Activated CD8-positive, alpha-beta T cell treated with anti-CD3 and anti-CD28 coated beads for 36 hours (primary cell): Measurements from ENCODE around the gene IKZF4. TPM values are rescaled to one million over a fixed set of nuclear protein-coding genes. Genes with fewer than 3 reads are reported as not detected.
A peak's percentile ranks its signal among the peaks of the same experiment; 100 is the strongest.

Source experiments
- ATAC-seq: fragments of 200-7000 bp; cut with Tn5 transposase; one replicate; pipeline ENCODE4 v1.10.0; 2021; ENCODE audit warnings: mild to moderate bottlenecking, moderate library complexity
- CTCF ChIA-PET: fragments of 350-600 bp; sonication (Branson Sonifier 250); formaldehyde crosslinking; loops from one replicate; lab custom pipeline; 2021; ENCODE audit warnings: antibody characterized with exemption; lab: Charles Lee
- POLR2A ChIA-PET: fragments of 350-600 bp; sonication (Branson Sonifier 250); formaldehyde crosslinking; loops from one replicate; lab custom pipeline; 2021; ENCODE audit warnings: antibody characterized with exemption; lab: Charles Lee
- DNase-seq: peaks from one replicate; pipeline ENCODE4 v3.0.0-alpha.2; 2020
- H3K27ac Mint-ChIP-seq: one replicate; pipeline ENCODE4 v1.8.0; 2021; ENCODE audit warnings: mild to moderate bottlenecking, mixed read lengths
- H3K27me3 Mint-ChIP-seq: one replicate; pipeline ENCODE4 v1.8.0; 2021; ENCODE audit warnings: mixed read lengths
- H3K36me3 Mint-ChIP-seq: one replicate; pipeline ENCODE4 v1.8.0; 2021; ENCODE audit warnings: low read depth, mixed read lengths
- H3K4me1 Mint-ChIP-seq: one replicate; pipeline ENCODE4 v1.8.0; 2021; ENCODE audit warnings: low read depth, mixed read lengths
- H3K4me3 Mint-ChIP-seq: one replicate; pipeline ENCODE4 v1.8.0; 2021; ENCODE audit warnings: mild to moderate bottlenecking, moderate library complexity, mixed read lengths
- H3K9me3 Mint-ChIP-seq: one replicate; pipeline ENCODE4 v1.8.0; 2021; ENCODE audit warnings: mixed read lengths
- intact Hi-C: fragments of 100-400 bp; cut with micrococcal nuclease; formaldehyde crosslinking; loops from one replicate; pipeline ENCODE4 v1.10.0; 2022
- total RNA-seq, 2 experiments: library from RNA; stranded (reverse); gene quantifications; one replicate each; pipeline ENCODE4 v1.2.3, GENCODE V29; 2021
- TF ChIP-seq, protein P1 (sequence below): fragments of 200-600 bp; IDR thresholded peaks from one replicate; pipeline ENCODE4 v1.8.0; 2022; ENCODE audit warnings: antibody characterized with exemption, mild to moderate bottlenecking

IKZF4 gene
- total RNA-seq, 2 experiments from 2014 or later, result 20.5 to 20.8 TPM

DNA sequence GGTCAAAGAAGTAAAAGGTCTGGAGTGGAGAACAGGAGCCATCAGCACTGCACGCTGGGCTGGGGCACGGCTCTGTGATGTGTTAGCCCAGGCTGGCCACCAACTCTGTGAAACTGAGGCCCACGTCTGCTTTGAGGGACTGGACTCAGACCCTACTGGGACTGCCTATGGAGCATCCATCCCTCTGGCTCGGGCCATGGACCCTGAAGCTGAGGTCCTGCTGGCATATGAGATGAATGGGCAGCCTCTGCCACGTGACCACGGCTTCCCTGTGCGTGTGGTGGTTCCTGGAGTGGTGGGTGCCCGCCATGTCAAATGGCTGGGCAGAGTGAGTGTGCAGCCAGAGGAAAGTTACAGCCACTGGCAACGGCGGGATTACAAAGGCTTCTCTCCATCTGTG lies 16.6 kb upstream of the IKZF4 start:
- intact Hi-C loops, result no loop called here
- Mint-ChIP-seq H3K4me3 (no peak overlapping the region), H3K36me3 (peaks cover 3% of the 10 kb centered on the region), H3K9me3 (no peaks in the 10 kb centered on the region), H3K4me1 (peaks cover 21% of the 10 kb centered on the region), H3K27ac (no peak overlapping the region), H3K27me3 (no peaks in the 10 kb centered on the region)
- ChIA-PET POLR2A (no interaction called here), CTCF (interaction anchor here (1.1 to 11.7 kb wide), 2 partner anchors 7 to 25 kb away, joined by 4 to 81 read pairs; partner anchors contain the start of gene SUOX)
- TF ChIP-seq, protein P1, sequence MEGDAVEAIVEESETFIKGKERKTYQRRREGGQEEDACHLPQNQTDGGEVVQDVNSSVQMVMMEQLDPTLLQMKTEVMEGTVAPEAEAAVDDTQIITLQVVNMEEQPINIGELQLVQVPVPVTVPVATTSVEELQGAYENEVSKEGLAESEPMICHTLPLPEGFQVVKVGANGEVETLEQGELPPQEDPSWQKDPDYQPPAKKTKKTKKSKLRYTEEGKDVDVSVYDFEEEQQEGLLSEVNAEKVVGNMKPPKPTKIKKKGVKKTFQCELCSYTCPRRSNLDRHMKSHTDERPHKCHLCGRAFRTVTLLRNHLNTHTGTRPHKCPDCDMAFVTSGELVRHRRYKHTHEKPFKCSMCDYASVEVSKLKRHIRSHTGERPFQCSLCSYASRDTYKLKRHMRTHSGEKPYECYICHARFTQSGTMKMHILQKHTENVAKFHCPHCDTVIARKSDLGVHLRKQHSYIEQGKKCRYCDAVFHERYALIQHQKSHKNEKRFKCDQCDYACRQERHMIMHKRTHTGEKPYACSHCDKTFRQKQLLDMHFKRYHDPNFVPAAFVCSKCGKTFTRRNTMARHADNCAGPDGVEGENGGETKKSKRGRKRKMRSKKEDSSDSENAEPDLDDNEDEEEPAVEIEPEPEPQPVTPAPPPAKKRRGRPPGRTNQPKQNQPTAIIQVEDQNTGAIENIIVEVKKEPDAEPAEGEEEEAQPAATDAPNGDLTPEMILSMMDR, result no peak
- DNase-seq (no peak), ATAC-seq (no peak)

DNA sequence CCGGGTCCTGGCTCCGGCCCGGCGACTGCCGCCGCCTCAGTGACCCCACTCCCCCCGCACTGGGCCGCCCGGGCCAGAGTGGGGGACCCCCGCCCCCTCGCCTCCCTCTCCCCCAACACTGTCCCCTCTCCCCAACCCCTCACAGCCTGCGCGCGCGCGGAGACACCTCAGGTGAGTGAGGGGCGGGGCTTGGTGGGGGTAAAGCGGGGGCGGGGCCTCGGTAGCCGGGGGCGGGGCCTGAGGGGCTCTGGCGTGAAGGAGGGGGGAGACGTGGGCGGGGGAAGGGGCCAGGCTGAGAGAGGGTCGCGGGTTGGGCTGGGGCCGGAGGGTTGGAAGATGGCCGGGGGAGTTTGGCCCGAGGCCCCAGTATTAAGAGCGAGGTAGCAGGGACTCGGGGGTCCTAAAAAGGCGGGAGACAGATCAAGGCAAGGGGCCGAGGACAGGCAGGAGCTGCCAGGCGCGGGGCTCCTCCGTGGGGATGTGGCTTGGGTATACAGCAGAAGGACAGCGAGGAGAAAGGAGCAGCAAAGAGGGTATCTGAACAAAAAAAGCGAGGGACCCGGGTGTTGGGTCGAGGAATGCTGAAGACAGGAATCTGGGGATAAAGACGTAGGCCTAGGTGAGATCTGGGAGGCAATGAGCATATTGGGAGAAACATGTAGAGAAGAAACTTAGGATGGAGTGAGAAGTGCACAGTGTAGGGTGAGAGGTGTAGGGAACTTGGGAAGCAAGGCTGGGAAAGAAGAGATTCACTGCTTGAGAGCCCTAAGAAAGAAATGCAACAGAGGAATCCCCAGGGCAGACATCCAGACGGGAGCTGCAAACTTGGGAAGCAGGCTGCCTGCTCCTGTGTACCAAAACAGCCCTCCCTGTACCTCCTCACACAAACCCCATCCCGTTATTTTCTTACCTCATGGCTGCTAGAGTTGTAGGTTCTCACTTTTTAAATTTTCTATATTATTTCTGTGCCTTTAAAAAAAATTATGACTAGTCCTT lies 13.0 kb upstream of the IKZF4 start:
- intact Hi-C loops, result no loop called here
- peak overlapping the region; percentile 89 for H3K27ac Mint-ChIP-seq
- POLR2A ChIA-PET, result interaction anchor here (0.7 to 1.8 kb wide), 4 partner anchors 11 to 32 kb away, joined by 3 to 13 read pairs (median 4); partner anchors contain the start of gene SUOX
- H3K4me3 Mint-ChIP-seq, result peak overlapping the region; percentile 85
- TF ChIP-seq, protein P1, result no peak
- peak; percentile 68 for DNase-seq
- no peaks in the 10 kb centered on the region for H3K27me3 Mint-ChIP-seq
- H3K9me3 Mint-ChIP-seq, result no peaks in the 10 kb centered on the region
- no peaks in the 10 kb centered on the region for H3K36me3 Mint-ChIP-seq
- CTCF ChIA-PET, result interaction anchor here (1.0 to 11.7 kb wide), 5 partner anchors 10 to 269 kb away, joined by 3 to 81 read pairs (median 6); partner anchors contain the start of gene SUOX
- H3K4me1 Mint-ChIP-seq, result peaks cover 41% of the 10 kb centered on the region
- ATAC-seq, result peak; percentile 84

DNA sequence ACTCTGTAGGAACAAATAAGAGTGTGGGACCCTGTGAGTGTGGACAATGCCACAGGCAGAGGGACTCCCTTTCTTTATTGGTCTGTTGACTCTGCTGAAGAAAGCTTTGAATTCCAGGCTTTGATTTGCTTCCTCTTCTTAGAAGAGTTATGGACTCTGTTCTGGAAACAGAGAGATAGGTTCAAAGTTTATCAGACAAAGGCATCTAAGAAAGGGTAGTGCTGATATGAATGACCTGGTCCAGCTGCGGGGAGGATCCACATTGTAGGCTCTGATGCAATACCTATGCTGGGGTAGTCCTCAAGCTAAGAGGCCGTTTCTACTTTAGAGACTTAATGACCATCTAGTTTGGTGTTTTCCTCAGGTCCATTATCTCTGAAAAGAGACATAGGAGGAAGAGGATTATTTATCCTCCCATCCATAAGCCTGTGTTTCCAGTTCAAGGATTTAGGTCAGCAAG lies 10.7 kb upstream of the IKZF4 start:
- ATAC-seq (no peak), DNase-seq (no peak)
- Mint-ChIP-seq H3K4me1 (peaks cover 45% of the 10 kb centered on the region), H3K4me3 (no peak overlapping the region), H3K27ac (no peak overlapping the region), H3K27me3 (no peaks in the 10 kb centered on the region), H3K9me3 (no peaks in the 10 kb centered on the region), H3K36me3 (no peaks in the 10 kb centered on the region)
- ChIA-PET CTCF (interaction anchor here (0.9 to 11.7 kb wide), 5 partner anchors 9 to 271 kb away, joined by 3 to 81 read pairs (median 3); partner anchors contain the start of gene SUOX), POLR2A (interaction anchor here (1.6 to 3.1 kb wide), 2 partner anchors 8 to 11 kb away, joined by 4 to 15 read pairs; partner anchors contain the start of gene IKZF4)
- TF ChIP-seq, protein P1, result no peak
- intact Hi-C loops, result no loop called here

DNA sequence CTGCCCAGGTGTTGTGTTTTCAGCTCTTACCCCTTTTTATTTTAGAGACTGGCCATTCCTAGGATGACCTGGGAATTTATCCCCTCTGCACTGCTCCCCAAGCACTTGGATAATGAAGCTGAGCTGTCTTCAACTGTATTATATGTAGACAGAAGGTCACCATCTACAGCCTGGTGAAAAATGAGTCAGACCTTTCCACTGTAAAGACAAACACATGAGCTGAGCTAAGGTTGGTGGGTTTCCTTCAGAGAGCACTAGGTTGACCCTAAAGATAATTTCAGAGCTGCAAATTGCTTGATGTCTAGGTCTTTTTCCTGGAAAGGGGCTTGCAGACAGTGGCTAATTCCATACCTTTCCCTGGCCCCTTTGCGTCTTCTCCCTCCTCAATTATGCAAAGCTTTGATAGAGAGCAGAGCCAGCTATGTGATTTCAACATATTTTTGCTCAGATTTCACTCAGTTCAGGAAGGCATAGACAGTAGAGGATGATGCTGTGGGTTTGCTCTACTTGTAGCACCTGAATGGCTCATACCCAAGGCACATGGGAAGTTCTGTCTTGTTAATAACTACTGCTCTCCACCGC lies 9.2 kb upstream of the IKZF4 start:
- Mint-ChIP-seq H3K27me3 (no peaks in the 10 kb centered on the region), H3K36me3 (no peaks in the 10 kb centered on the region), H3K4me1 (peaks cover 50% of the 10 kb centered on the region), H3K9me3 (no peaks in the 10 kb centered on the region), H3K27ac (no peak overlapping the region), H3K4me3 (no peak overlapping the region)
- CTCF ChIA-PET, result interaction anchor here (1.1 to 11.7 kb wide), 5 partner anchors 10 to 273 kb away, joined by 4 to 81 read pairs (median 4); partner anchors contain the start of genes ORMDL2, SARNP and SUOX
- intact Hi-C loops, result no loop called here
- DNase-seq, result no peak
- POLR2A ChIA-PET, result interaction anchor here (0.7 to 3.1 kb wide), 3 partner anchors 9 to 187 kb away, joined by 3 to 15 read pairs (median 4); partner anchors contain the start of gene IKZF4
- TF ChIP-seq, protein P1, result no peak
- peak; percentile 41 for ATAC-seq
